Activated CD8-positive, alpha-beta T cell treated with anti-CD3 and anti-CD28 coated beads for 36 hours (primary cell): Measurements from ENCODE around the gene PRPF19. TPM values are rescaled to one million over a fixed set of nuclear protein-coding genes. Genes with fewer than 3 reads are reported as not detected.

Source experiments
- ATAC-seq: fragments of 200-7000 bp; cut with Tn5 transposase; one replicate; pipeline ENCODE4 v1.10.0; 2021; ENCODE audit warnings: mild to moderate bottlenecking, moderate library complexity
- CTCF ChIA-PET: fragments of 350-600 bp; sonication (Branson Sonifier 250); formaldehyde crosslinking; loops from one replicate; lab custom pipeline; 2021; ENCODE audit warnings: antibody characterized with exemption; lab: Charles Lee
- POLR2A ChIA-PET: fragments of 350-600 bp; sonication (Branson Sonifier 250); formaldehyde crosslinking; loops from one replicate; lab custom pipeline; 2021; ENCODE audit warnings: antibody characterized with exemption; lab: Charles Lee
- DNase-seq: peaks from one replicate; pipeline ENCODE4 v3.0.0-alpha.2; 2020
- H3K27ac Mint-ChIP-seq: one replicate; pipeline ENCODE4 v1.8.0; 2021; ENCODE audit warnings: mild to moderate bottlenecking, mixed read lengths
- H3K27me3 Mint-ChIP-seq: one replicate; pipeline ENCODE4 v1.8.0; 2021; ENCODE audit warnings: mixed read lengths
- H3K36me3 Mint-ChIP-seq: one replicate; pipeline ENCODE4 v1.8.0; 2021; ENCODE audit warnings: low read depth, mixed read lengths
- H3K4me1 Mint-ChIP-seq: one replicate; pipeline ENCODE4 v1.8.0; 2021; ENCODE audit warnings: low read depth, mixed read lengths
- H3K4me3 Mint-ChIP-seq: one replicate; pipeline ENCODE4 v1.8.0; 2021; ENCODE audit warnings: mild to moderate bottlenecking, moderate library complexity, mixed read lengths
- H3K9me3 Mint-ChIP-seq: one replicate; pipeline ENCODE4 v1.8.0; 2021; ENCODE audit warnings: mixed read lengths
- CTCF ChIP-seq: fragments of 200-600 bp; IDR thresholded peaks from one replicate; pipeline ENCODE4 v1.8.0; 2022; ENCODE audit warnings: antibody characterized with exemption, mild to moderate bottlenecking
- intact Hi-C: fragments of 100-400 bp; cut with micrococcal nuclease; formaldehyde crosslinking; loops from one replicate; pipeline ENCODE4 v1.10.0; 2022
- total RNA-seq, 2 experiments: library from RNA; stranded (reverse); gene quantifications; one replicate each; pipeline ENCODE4 v1.2.3, GENCODE V29; 2021

PRPF19 gene
- total RNA-seq, 2 experiments from 2014 or later = 142 to 150 TPM

GRCh38 chr11:60952742-60953170 is 46.4 kb upstream of the PRPF19 start:
- Mint-ChIP-seq H3K4me3 (peak overlapping the region; percentile 68), H3K9me3 (no peaks in the 10 kb centered on the region), H3K4me1 (peaks cover 29% of the 10 kb centered on the region), H3K27ac (no peak overlapping the region), H3K36me3 (no peaks in the 10 kb centered on the region), H3K27me3 (peaks cover 5% of the 10 kb centered on the region)
- intact Hi-C loops = no loop called here
- no peak for TF ChIP-seq CTCF
- ChIA-PET POLR2A (interaction anchor here (0.6 to 1.0 kb wide), 4 partner anchors 12 to 170 kb away, joined by 3 to 4 read pairs (median 3); no protein-coding TSS in a partner anchor), CTCF (interaction anchor here (1.4 to 5.5 kb wide), 2 partner anchors 10 to 18 kb away, joined by 6 to 22 read pairs; partner anchors contain the start of gene CD6)
- no peak for DNase-seq
- no peak for ATAC-seq

- Mint-ChIP-seq H3K27me3 (peaks cover 5% of the 10 kb centered on the region), H3K4me3 (peak within 1 kb of the TSS; percentile 68), H3K9me3 (no peaks in the 10 kb centered on the region), H3K4me1 (peaks cover 29% of the 10 kb centered on the region), H3K27ac (peak within 1 kb of the TSS; percentile 73), H3K36me3 (no peaks in the 10 kb centered on the region)
- TF ChIP-seq CTCF = no peak
- intact Hi-C loops = no loop called here
- ATAC-seq (peak; percentile 77), DNase-seq (peak; percentile 65)
- CTCF ChIA-PET = interaction anchor here (1.4 to 5.5 kb wide), 2 partner anchors 10 to 18 kb away, joined by 6 to 22 read pairs; partner anchors contain the start of gene CD6
- POLR2A ChIA-PET = interaction anchor here (0.6 to 1.3 kb wide), 4 partner anchors 10 to 209 kb away, joined by 3 to 4 read pairs (median 3); partner anchors contain the start of gene VPS37C
Measured at GRCh38 chr11:60951904-60952741, 45.7 kb upstream of the PRPF19 start, which contains the start of gene SLC15A3. TSS of gene SLC15A3 (minus strand) at chr11:60952176. CDS start at chr11:60951551, 625 bp downstream.

GRCh38 chr11:60951606-60951903 is 45.2 kb upstream of the PRPF19 start:
- TF ChIP-seq CTCF = no peak
- Mint-ChIP-seq H3K9me3 (no peaks in the 10 kb centered on the region), H3K27me3 (peaks cover 5% of the 10 kb centered on the region), H3K4me1 (peaks cover 29% of the 10 kb centered on the region), H3K4me3 (peak overlapping the region; percentile 68), H3K27ac (peak overlapping the region; percentile 73), H3K36me3 (no peaks in the 10 kb centered on the region)
- peak; percentile 13 for DNase-seq
- POLR2A ChIA-PET = interaction anchor here (0.6 to 1.3 kb wide), 4 partner anchors 9 to 209 kb away, joined by 3 to 4 read pairs (median 3); partner anchors contain the start of gene VPS37C
- ATAC-seq = peak; percentile 18
- CTCF ChIA-PET = interaction anchor here (5.5 kb wide), 1 partner anchor 19 kb away, joined by 22 read pairs; the partner anchor contains the start of gene CD6
- intact Hi-C loops = no loop called here

GRCh38 chr11:60950933-60951605 is 44.7 kb upstream of the PRPF19 start:
- Mint-ChIP-seq H3K9me3 (no peaks in the 10 kb centered on the region), H3K4me3 (peak overlapping the region; percentile 68), H3K27ac (no peak overlapping the region), H3K4me1 (peaks cover 29% of the 10 kb centered on the region), H3K36me3 (no peaks in the 10 kb centered on the region), H3K27me3 (peaks cover 5% of the 10 kb centered on the region)
- DNase-seq = peak; percentile 44
- CTCF ChIA-PET = interaction anchor here (5.5 kb wide), 1 partner anchor 20 kb away, joined by 22 read pairs; the partner anchor contains the start of gene CD6
- intact Hi-C loops = no loop called here
- POLR2A ChIA-PET = interaction anchor here (0.6 to 1.7 kb wide), 4 partner anchors 9 to 210 kb away, joined by 3 to 8 read pairs (median 4); partner anchors contain the start of gene VPS37C
- ATAC-seq = peak; percentile 37
- no peak for TF ChIP-seq CTCF
